Measurements from ENCODE around the gene SMC5. TPM values are rescaled to one million over a fixed set of nuclear protein-coding genes. Genes with fewer than 3 reads are reported as not detected.

The SMC5 gene
- total and polyA plus RNA-seq, 2 of the 8 experiments (the other 6 are each of a cell fraction or from before 2014, with no cell fraction given), result 4.5 to 22.6 TPM

DNA sequence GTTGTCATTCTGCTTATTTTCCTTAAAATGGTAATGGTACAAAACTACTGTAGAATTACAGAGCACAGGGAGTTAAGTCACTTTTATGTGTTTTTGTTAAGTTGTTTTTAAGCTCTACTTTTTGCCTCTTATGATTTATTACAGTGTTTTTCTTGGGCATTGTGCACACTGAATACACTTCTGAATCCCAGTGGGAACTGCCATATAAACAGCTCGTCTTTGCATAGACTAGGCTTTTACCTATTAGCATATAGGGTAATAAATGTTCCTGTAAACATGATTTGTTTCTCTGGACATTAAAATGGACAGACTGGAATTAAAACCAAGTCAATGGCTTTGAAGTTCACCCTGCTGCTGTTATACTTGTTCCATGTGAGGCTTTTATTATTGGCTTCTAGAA, 143.4 kb downstream of the SMC5 start:
- CTCF ChIA-PET (ENCODE audit: partially characterized antibody), result interaction anchor here (2.7 to 4.7 kb wide), 2 partner anchors 9 to 12 kb away, joined by 7 to 18 read pairs; no protein-coding TSS in a partner anchor
- Histone ChIP-seq H2BK5ac (ENCODE audit: low read depth, low read length) (no peak overlapping the region), H3K79me1 (ENCODE audit: low read depth, low read length) (no peaks in the 10 kb centered on the region), H2BK120ac (replicated peaks; ENCODE audit: low read depth, low read length) (no peak overlapping the region), H2BK15ac (ENCODE audit: low read length) (no peak overlapping the region), H3K4me1 (replicated peaks in 1 of 4; ENCODE audit: control insufficient read depth in 3 of 4, insufficient read depth in 4 of 4, low read length in 3 of 4) (peaks cover 4 to 8% (median 6%) of the 10 kb centered on the region in 4 experiments; a peak in 4 of 7 replicates), H3K4me2 (ENCODE audit: insufficient read depth in 1 of 2, low read depth in 2 of 2, low read length in 2 of 2) (no peak overlapping the region), H3K27ac (ENCODE audit: low read depth, low read length) (no peak overlapping the region), H4K20me1 (replicated peaks in 1 of 2; ENCODE audit: control insufficient read depth in 1 of 2, insufficient read depth in 2 of 2, low read length in 2 of 2) (peaks cover 0 to 1% of the 10 kb centered on the region in 2 experiments), H3K4me3 (ENCODE audit: extremely low read depth in 1 of 4, insufficient read depth in 2 of 4, low read depth in 3 of 4, low read length in 4 of 4) (no peak overlapping the region), H3K9ac (replicated peaks in 1 of 4; ENCODE audit: extremely low read depth in 1 of 4, low read depth in 3 of 4, low read length in 3 of 4) (no peak overlapping the region), H2BK12ac (ENCODE audit: low read depth, low read length) (no peak overlapping the region), H3K56ac (replicated peaks; ENCODE audit: insufficient read length, low read depth, low read length) (no peak overlapping the region), H3K79me2 (ENCODE audit: control insufficient read depth in 1 of 2, insufficient read depth in 2 of 2, low read length in 2 of 2) (no peaks in the 10 kb centered on the region), H4K5ac (ENCODE audit: insufficient read length, low read depth, low read length) (no peak overlapping the region), H3K18ac (ENCODE audit: extremely low read depth, low read length) (no peak overlapping the region), H4K8ac (ENCODE audit: extremely low read depth, insufficient read depth, low read length) (no peak overlapping the region), H4K91ac (replicated peaks; ENCODE audit: insufficient read length, low read length) (no peak overlapping the region), H3K9me3 (ENCODE audit: insufficient read depth in 2 of 2, low read depth in 1 of 2, low read length in 1 of 2) (no peaks in the 10 kb centered on the region), H3K23me2 (ENCODE audit: low read depth, low read length) (no peaks in the 10 kb centered on the region), H2AFZ (ENCODE audit: low read length) (no peak overlapping the region), H3K27me3 (replicated peaks in 1 of 4; ENCODE audit: control insufficient read depth in 3 of 4, extremely low read depth in 1 of 4, insufficient read depth in 3 of 4, low read length in 3 of 4) (0 out of 7 replicates have a peak, but pooled peaks cover 0 to 3% (median 0%) of the 10 kb centered on the region in 4 experiments), H2AK5ac (ENCODE audit: low read depth, low read length) (no peak overlapping the region), H3K4ac (replicated peaks; ENCODE audit: insufficient read length, low read depth, low read length) (no peak overlapping the region), H2BK20ac (ENCODE audit: low read length) (no peak overlapping the region), H3K23ac (ENCODE audit: insufficient read length) (no peak overlapping the region), H3K36me3 (ENCODE audit: control insufficient read depth in 2 of 4, insufficient read depth in 4 of 4, low read length in 3 of 4) (no peaks in the 10 kb centered on the region), H3K14ac (ENCODE audit: insufficient read length) (no peak overlapping the region)
- DNase-seq (ENCODE audit: low read depth in 1 of 2, low spot score in 2 of 2) (no peak), FAIRE-seq (no peak)
- POLR2A ChIA-PET (ENCODE audit: partially characterized antibody), result no interaction called here
- WGBS, 2 experiments (ENCODE audit: extremely low coverage in 1 of 2, insufficient coverage in 1 of 2, insufficient read length in 1 of 2, insufficient replicate concordance in 2 of 2, low coverage in 1 of 2, low lambda C conversion rate in 2 of 2, missing lambda C conversion rate in 1 of 2), result 79% methylated on average over 1 of the region's 1 CpG; no CpG with 5 or more reads in 1 of the 2 experiments
- TF ChIP-seq SIX5 (IDR thresholded peaks at IDR 0.05; ENCODE audit: low read depth, low read length) (no peak), CEBPB (IDR thresholded peaks at IDR 0.05; ENCODE audit: low read depth, low read length) (no peak), EZH2 (IDR thresholded peaks at IDR 0.05; ENCODE audit: low read depth, low read length, severe bottlenecking) (no peak), MAFK (IDR thresholded peaks at IDR 0.05; ENCODE audit: low read depth, low read length) (no peak), BCL11A (IDR thresholded peaks at IDR 0.05; ENCODE audit: low read depth in 2 of 2, low read length in 2 of 2) (no peak), SUZ12 (IDR thresholded peaks at IDR 0.05; ENCODE audit: low read length) (no peak), NRF1 (IDR thresholded peaks at IDR 0.05; ENCODE audit: low read depth, low read length) (no peak), RFX5 (IDR thresholded peaks at IDR 0.05; ENCODE audit: borderline replicate concordance, low read depth, low read length) (no peak), ZNF274 (IDR thresholded peaks at IDR 0.05; ENCODE audit: borderline replicate concordance, extremely low read depth, low read length) (no peak), TCF12 (IDR thresholded peaks at IDR 0.05; ENCODE audit: low read depth, low read length) (no peak), CHD2 (IDR thresholded peaks at IDR 0.05; ENCODE audit: low read length) (no peak), TAF7 (optimal IDR thresholded peaks at IDR 0.05; ENCODE audit: borderline replicate concordance, low read depth, low read length) (no peak), JUN (IDR thresholded peaks at IDR 0.05; ENCODE audit: low read depth, low read length) (no peak), RBBP5 (IDR thresholded peaks at IDR 0.05; ENCODE audit: borderline replicate concordance, low read depth, low read length) (no peak), TAF1 (IDR thresholded peaks at IDR 0.05; ENCODE audit: low read depth, low read length) (no peak), POLR2AphosphoS5 (IDR thresholded peaks at IDR 0.05; ENCODE audit: low read depth, low read length) (no peak)
